ENCODE results near the gene NTRK1.

NTRK1 gene

GRCh38 chr1:156909671-156910070 lies 49.0 kb downstream of the NTRK1 start:
- Histone ChIP-seq H3K9me3 (ENCODE audit: control insufficient read depth, low read length) (no peaks in the 10 kb centered on the region), H3K27ac (ENCODE audit: insufficient read depth, low read length, poor library complexity, severe bottlenecking) (no peak overlapping the region), H3K36me3 (ENCODE audit: control insufficient read depth, insufficient read depth, low read length) (no peaks in the 10 kb centered on the region), H3K27me3 (replicated peaks; ENCODE audit: control insufficient read depth, insufficient read depth, low read length, poor library complexity, severe bottlenecking) (peaks cover 7% of the 10 kb centered on the region), H3K4me3 (ENCODE audit: insufficient read depth, low read depth, low read length, poor library complexity, severe bottlenecking) (no peak overlapping the region), H3K4me1 (ENCODE audit: control insufficient read depth, insufficient read depth, low read length, poor library complexity, severe bottlenecking) (no peaks in the 10 kb centered on the region)
- DNase-seq = no peak

- no peaks in the 10 kb centered on the region for H3K36me3 ChIP-seq (ENCODE audit: control insufficient read depth, insufficient read depth, low read length)
- H3K27me3 ChIP-seq (replicated peaks; ENCODE audit: control insufficient read depth, insufficient read depth, low read length, poor library complexity, severe bottlenecking) = peaks cover 7% of the 10 kb centered on the region
- no peaks in the 10 kb centered on the region for H3K9me3 ChIP-seq (ENCODE audit: control insufficient read depth, low read length)
- no peak overlapping the region for H3K4me3 ChIP-seq (ENCODE audit: insufficient read depth, low read depth, low read length, poor library complexity, severe bottlenecking)
- H3K27ac ChIP-seq (ENCODE audit: insufficient read depth, low read length, poor library complexity, severe bottlenecking) = no peak overlapping the region
- DNase-seq = peak; percentile 27 to 31 (median 28)
- no peaks in the 10 kb centered on the region for H3K4me1 ChIP-seq (ENCODE audit: control insufficient read depth, insufficient read depth, low read length, poor library complexity, severe bottlenecking)
These were observed 49.7 kb downstream of the NTRK1 start for GRCh38 chr1:156910309-156910782.

- no peaks in the 10 kb centered on the region for H3K4me1 ChIP-seq (ENCODE audit: control insufficient read depth, insufficient read depth, low read length, poor library complexity, severe bottlenecking)
- peaks cover 7% of the 10 kb centered on the region for H3K27me3 ChIP-seq (replicated peaks; ENCODE audit: control insufficient read depth, insufficient read depth, low read length, poor library complexity, severe bottlenecking)
- no peak for DNase-seq
- no peaks in the 10 kb centered on the region for H3K36me3 ChIP-seq (ENCODE audit: control insufficient read depth, insufficient read depth, low read length)
- no peak overlapping the region for H3K27ac ChIP-seq (ENCODE audit: insufficient read depth, low read length, poor library complexity, severe bottlenecking)
- H3K4me3 ChIP-seq (ENCODE audit: insufficient read depth, low read depth, low read length, poor library complexity, severe bottlenecking) = no peak overlapping the region
- no peaks in the 10 kb centered on the region for H3K9me3 ChIP-seq (ENCODE audit: control insufficient read depth, low read length)
These were observed 51.1 kb downstream of the NTRK1 start for GRCh38 chr1:156911577-156912298.

GRCh38 chr1:156912310-156912709 lies 51.6 kb downstream of the NTRK1 start:
- H3K27me3 ChIP-seq (replicated peaks; ENCODE audit: control insufficient read depth, insufficient read depth, low read length, poor library complexity, severe bottlenecking) = peaks cover 7% of the 10 kb centered on the region
- H3K9me3 ChIP-seq (ENCODE audit: control insufficient read depth, low read length) = no peaks in the 10 kb centered on the region
- H3K4me1 ChIP-seq (ENCODE audit: control insufficient read depth, insufficient read depth, low read length, poor library complexity, severe bottlenecking) = no peaks in the 10 kb centered on the region
- no peak overlapping the region for H3K4me3 ChIP-seq (ENCODE audit: insufficient read depth, low read depth, low read length, poor library complexity, severe bottlenecking)
- H3K27ac ChIP-seq (ENCODE audit: insufficient read depth, low read length, poor library complexity, severe bottlenecking) = no peak overlapping the region
- DNase-seq = no peak
- H3K36me3 ChIP-seq (ENCODE audit: control insufficient read depth, insufficient read depth, low read length) = no peaks in the 10 kb centered on the region

GRCh38 chr1:156912861-156913808 lies 52.5 kb downstream of the NTRK1 start:
- DNase-seq = no peak
- Histone ChIP-seq H3K4me3 (ENCODE audit: insufficient read depth, low read depth, low read length, poor library complexity, severe bottlenecking) (no peak overlapping the region), H3K4me1 (ENCODE audit: control insufficient read depth, insufficient read depth, low read length, poor library complexity, severe bottlenecking) (no peaks in the 10 kb centered on the region), H3K27ac (ENCODE audit: insufficient read depth, low read length, poor library complexity, severe bottlenecking) (no peak overlapping the region), H3K27me3 (replicated peaks; ENCODE audit: control insufficient read depth, insufficient read depth, low read length, poor library complexity, severe bottlenecking) (peaks cover 7% of the 10 kb centered on the region), H3K36me3 (ENCODE audit: control insufficient read depth, insufficient read depth, low read length) (no peaks in the 10 kb centered on the region), H3K9me3 (ENCODE audit: control insufficient read depth, low read length) (no peaks in the 10 kb centered on the region)

- no peaks in the 10 kb centered on the region for H3K36me3 ChIP-seq (ENCODE audit: control insufficient read depth, insufficient read depth, low read length)
- no peak overlapping the region for H3K27ac ChIP-seq (ENCODE audit: insufficient read depth, low read length, poor library complexity, severe bottlenecking)
- peaks cover 7% of the 10 kb centered on the region for H3K27me3 ChIP-seq (replicated peaks; ENCODE audit: control insufficient read depth, insufficient read depth, low read length, poor library complexity, severe bottlenecking)
- no peaks in the 10 kb centered on the region for H3K4me1 ChIP-seq (ENCODE audit: control insufficient read depth, insufficient read depth, low read length, poor library complexity, severe bottlenecking)
- DNase-seq = no peak
- H3K9me3 ChIP-seq (ENCODE audit: control insufficient read depth, low read length) = no peaks in the 10 kb centered on the region
- H3K4me3 ChIP-seq (ENCODE audit: insufficient read depth, low read depth, low read length, poor library complexity, severe bottlenecking) = no peak overlapping the region
These were observed 53.2 kb downstream of the NTRK1 start for GRCh38 chr1:156913809-156914387.

GRCh38 chr1:156914440-156914856 lies 53.8 kb downstream of the NTRK1 start:
- Histone ChIP-seq H3K4me3 (ENCODE audit: insufficient read depth, low read depth, low read length, poor library complexity, severe bottlenecking) (no peak overlapping the region), H3K27ac (ENCODE audit: insufficient read depth, low read length, poor library complexity, severe bottlenecking) (no peak overlapping the region), H3K9me3 (ENCODE audit: control insufficient read depth, low read length) (no peaks in the 10 kb centered on the region), H3K27me3 (replicated peaks; ENCODE audit: control insufficient read depth, insufficient read depth, low read length, poor library complexity, severe bottlenecking) (peaks cover 7% of the 10 kb centered on the region), H3K4me1 (ENCODE audit: control insufficient read depth, insufficient read depth, low read length, poor library complexity, severe bottlenecking) (no peaks in the 10 kb centered on the region), H3K36me3 (ENCODE audit: control insufficient read depth, insufficient read depth, low read length) (no peaks in the 10 kb centered on the region)
- no peak for DNase-seq

GRCh38 chr1:156920233-156921052 lies 59.8 kb downstream of the NTRK1 start, which contains the start of gene LRRC71:
Gene LRRC71 (plus strand): TSS chr1:156920632. CDS start chr1:156920804, 172 bp downstream.
- Histone ChIP-seq H3K4me3 (ENCODE audit: insufficient read depth, low read depth, low read length, poor library complexity, severe bottlenecking) (no peak within 1 kb of the TSS), H3K27me3 (replicated peaks; ENCODE audit: control insufficient read depth, insufficient read depth, low read length, poor library complexity, severe bottlenecking) (peaks cover 53% of the 10 kb centered on the region), H3K27ac (ENCODE audit: insufficient read depth, low read length, poor library complexity, severe bottlenecking) (no peak within 1 kb of the TSS), H3K9me3 (ENCODE audit: control insufficient read depth, low read length) (no peaks in the 10 kb centered on the region), H3K36me3 (ENCODE audit: control insufficient read depth, insufficient read depth, low read length) (no peaks in the 10 kb centered on the region), H3K4me1 (ENCODE audit: control insufficient read depth, insufficient read depth, low read length, poor library complexity, severe bottlenecking) (peaks cover 10% of the 10 kb centered on the region)
- peak in 2 of 3 donors; percentile 15 to 19 for DNase-seq

- H3K4me3 ChIP-seq (ENCODE audit: insufficient read depth, low read depth, low read length, poor library complexity, severe bottlenecking) = no peak overlapping the region
- peaks cover 10% of the 10 kb centered on the region for H3K4me1 ChIP-seq (ENCODE audit: control insufficient read depth, insufficient read depth, low read length, poor library complexity, severe bottlenecking)
- H3K27me3 ChIP-seq (replicated peaks; ENCODE audit: control insufficient read depth, insufficient read depth, low read length, poor library complexity, severe bottlenecking) = peaks cover 56% of the 10 kb centered on the region
- H3K9me3 ChIP-seq (ENCODE audit: control insufficient read depth, low read length) = no peaks in the 10 kb centered on the region
- H3K27ac ChIP-seq (ENCODE audit: insufficient read depth, low read length, poor library complexity, severe bottlenecking) = no peak overlapping the region
- no peak for DNase-seq
- no peaks in the 10 kb centered on the region for H3K36me3 ChIP-seq (ENCODE audit: control insufficient read depth, insufficient read depth, low read length)
These were observed 60.4 kb downstream of the NTRK1 start for GRCh38 chr1:156921053-156921529.
